Measurements from ENCODE around the gene FIG4.
"Not testable (repeated sequence)": the region's sequence is repeated elsewhere in the genome, so short reads cannot be mapped to it uniquely, and the experiment has no call there.

FIG4 gene

GRCh38 chr6:109861946-109862345, 170.8 kb downstream of the FIG4 start:
- DNase-seq, result no peak

- DNase-seq, result no peak
These were observed 173.0 kb downstream of the FIG4 start for GRCh38 chr6:109864050-109864449.

- DNase-seq, result no peak
These were observed 174.9 kb downstream of the FIG4 start for GRCh38 chr6:109865968-109866367.

GRCh38 chr6:109867009-109867969, 176.2 kb downstream of the FIG4 start:
- no peak for DNase-seq

GRCh38 chr6:109867970-109868358, 176.9 kb downstream of the FIG4 start:
- DNase-seq, result no peak

- DNase-seq, result not testable (repeated sequence)
These were observed 178.4 kb downstream of the FIG4 start for GRCh38 chr6:109869398-109870088.

GRCh38 chr6:109870089-109870410, 179.0 kb downstream of the FIG4 start:
- DNase-seq, result no peak

- no peak for DNase-seq
These were observed 181.5 kb downstream of the FIG4 start for GRCh38 chr6:109872549-109872948.

- DNase-seq, result no peak
These were observed 182.0 kb downstream of the FIG4 start for GRCh38 chr6:109872968-109873545.

GRCh38 chr6:109874086-109874485, 183.0 kb downstream of the FIG4 start:
- DNase-seq, result no peak

GRCh38 chr6:109874621-109875020, 183.5 kb downstream of the FIG4 start:
- DNase-seq, result no peak

All from bone marrow (tissue), 2 donors.